ENCODE data around the gene EIF6.
A peak's percentile ranks its signal among the peaks of the same experiment; 100 is the strongest.

DNA sequence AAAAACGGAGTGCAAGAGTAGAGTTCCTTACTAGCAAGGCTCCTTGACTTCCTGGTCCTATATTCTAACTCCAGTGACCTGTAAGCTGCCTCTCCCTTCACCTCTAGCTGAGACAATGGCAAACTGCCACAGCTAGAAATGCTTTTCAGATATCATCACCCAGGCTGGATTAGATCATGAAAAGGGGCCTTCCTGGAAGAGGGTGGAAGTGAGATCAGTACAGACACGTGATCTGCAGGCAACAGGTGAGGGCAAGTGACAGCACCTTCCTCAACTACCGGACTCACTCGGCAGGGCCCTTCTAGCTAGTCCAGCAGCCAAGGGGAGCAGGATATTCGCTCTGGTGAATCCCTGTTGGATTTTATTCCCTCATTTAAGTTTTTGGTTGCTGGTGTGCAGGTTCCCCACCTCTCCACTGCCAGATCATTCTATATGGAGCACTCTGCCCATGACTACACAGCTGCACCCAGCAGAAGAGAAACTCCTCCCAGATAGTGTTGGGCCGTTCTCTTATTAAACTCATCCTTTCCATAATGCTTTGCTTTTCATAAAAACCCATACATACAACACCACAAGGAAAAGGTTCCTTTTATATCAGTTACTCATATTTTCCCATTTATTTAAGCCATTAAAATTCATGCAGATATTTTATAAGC lies 34.1 kb upstream of the EIF6 start:
- TF ChIP-seq POLR2A (IDR thresholded peaks at IDR 0.05) (peak; percentile 9 to 53 (median 28)), CTCF (IDR thresholded peaks at IDR 0.05) (no peak)

Data from body of pancreas (tissue), 4 donors.